HG03442 (cell line): ENCODE data around the gene GRIK2.

ENCODE experiments used
- ATAC-seq: cut with Tn5 transposase; IDR thresholded peaks from one replicate; pipeline ENCODE4 v1.9.1; 2021; ENCODE audit warnings: mild to moderate bottlenecking, moderate library complexity; ENCODE audit not compliant: unreplicated experiment

The GRIK2 gene

GRCh38 chr6:101703311-101703710 lies 309.8 kb downstream of the GRIK2 start:
- ATAC-seq = no peak

- no peak for ATAC-seq
These were observed 312.4 kb downstream of the GRIK2 start for GRCh38 chr6:101705866-101706265.

GRCh38 chr6:101706576-101706975 lies 313.1 kb downstream of the GRIK2 start:
- ATAC-seq = no peak

GRCh38 chr6:101711518-101711917 lies 318.0 kb downstream of the GRIK2 start:
- ATAC-seq = peak; percentile 45

GRCh38 chr6:101716387-101716786 lies 322.9 kb downstream of the GRIK2 start:
- ATAC-seq = no peak

GRCh38 chr6:101716810-101717209 lies 323.3 kb downstream of the GRIK2 start:
- no peak for ATAC-seq

GRCh38 chr6:101719521-101719920 lies 326.0 kb downstream of the GRIK2 start:
- no peak for ATAC-seq

- ATAC-seq = no peak
These were observed 329.0 kb downstream of the GRIK2 start for GRCh38 chr6:101722471-101722870.

- ATAC-seq = no peak
These were observed 329.6 kb downstream of the GRIK2 start for GRCh38 chr6:101722991-101723579.

- no peak for ATAC-seq
These were observed 334.9 kb downstream of the GRIK2 start for GRCh38 chr6:101728388-101728787.

GRCh38 chr6:101728956-101729355 lies 335.4 kb downstream of the GRIK2 start:
- no peak for ATAC-seq

- peak; percentile 43 for ATAC-seq
These were observed 337.4 kb downstream of the GRIK2 start for GRCh38 chr6:101730954-101731353.

GRCh38 chr6:101733899-101734298 lies 340.4 kb downstream of the GRIK2 start:
- ATAC-seq = no peak

GRCh38 chr6:101738481-101738880 lies 345.0 kb downstream of the GRIK2 start:
- no peak for ATAC-seq

GRCh38 chr6:101740631-101741030 lies 347.1 kb downstream of the GRIK2 start:
- ATAC-seq = no peak

- no peak for ATAC-seq
These were observed 348.1 kb downstream of the GRIK2 start for GRCh38 chr6:101741474-101742171.

- ATAC-seq = no peak
These were observed 353.7 kb downstream of the GRIK2 start for GRCh38 chr6:101747160-101747559.

GRCh38 chr6:101747716-101748115 lies 354.2 kb downstream of the GRIK2 start:
- ATAC-seq = no peak

GRCh38 chr6:101755931-101756330 lies 362.4 kb downstream of the GRIK2 start:
- no peak for ATAC-seq

- ATAC-seq = no peak
These were observed 364.9 kb downstream of the GRIK2 start for GRCh38 chr6:101758368-101758767.

GRCh38 chr6:101760843-101761621 lies 367.5 kb downstream of the GRIK2 start:
- ATAC-seq = no peak

- ATAC-seq = no peak
These were observed 369.3 kb downstream of the GRIK2 start for GRCh38 chr6:101762851-101763250.
